Neural cell (in vitro differentiated cells): Measurements from ENCODE around the gene ASPDH. TPM values are rescaled to one million over a fixed set of nuclear protein-coding genes. Genes with fewer than 3 reads are reported as not detected.

Experiments
- H2AFZ ChIP-seq: fragments of 200-600, 300-800 bp; sonication (generic), shearing (Covaris generic); 2 replicates; pipeline ENCODE4 v1.6.0; 2014; ENCODE audit warnings: low read depth, mild to moderate bottlenecking, antibody characterized with exemption, low read length, moderate library complexity
- H3F3A ChIP-seq: fragments of 200-600 bp; shearing (Covaris generic); 2 replicates; pipeline ENCODE4 v1.6.1; 2016; ENCODE audit warnings: mild to moderate bottlenecking, moderate library complexity, mixed read lengths, antibody characterized with exemption, low read length; ENCODE audit not compliant: insufficient read depth, poor library complexity, severe bottlenecking
- H3K27ac ChIP-seq: fragments of 200-600, 300-800 bp; sonication (generic), shearing (Covaris generic); 2 replicates; pipeline ENCODE4 v1.5.1; 2014; ENCODE audit warnings: mild to moderate bottlenecking, low read length, moderate library complexity
- H3K27me3 ChIP-seq: fragments of 300-800, 200-600 bp; sonication (generic), shearing (Covaris generic); 2 replicates; pipeline ENCODE4 v1.6.0; 2014; ENCODE audit warnings: mild to moderate bottlenecking, low read depth, low read length, moderate library complexity; ENCODE audit not compliant: insufficient read depth
- H3K36me3 ChIP-seq: fragments of 300-800, 200-600 bp; sonication (generic), shearing (Covaris generic); 2 replicates; pipeline ENCODE4 v1.5.1; 2014; ENCODE audit warnings: mild to moderate bottlenecking, antibody characterized with exemption, low read length, moderate library complexity; ENCODE audit not compliant: insufficient read depth
- H3K4me2 ChIP-seq: fragments of 300-800, 200-600 bp; sonication (generic), shearing (Covaris generic); 2 replicates; pipeline ENCODE4 v1.6.0; 2014; ENCODE audit warnings: mild to moderate bottlenecking, low read length
- H3K4me3 ChIP-seq: fragments of 300-800, 200-600 bp; sonication (generic), shearing (Covaris generic); 2 replicates; pipeline ENCODE4 v1.5.1; 2014; ENCODE audit warnings: mild to moderate bottlenecking, low read length, moderate library complexity
- H3K79me2 ChIP-seq: fragments of 200-600 bp; shearing (Covaris generic); replicated peaks from 2 replicates; pipeline ENCODE4 v1.6.0; 2014; ENCODE audit warnings: mild to moderate bottlenecking, low read length, moderate library complexity; ENCODE audit not compliant: insufficient read depth
- H3K9ac ChIP-seq: fragments of 300-800, 200-600 bp; sonication (generic), shearing (Covaris generic); 2 replicates; pipeline ENCODE4 v1.6.1; 2016; ENCODE audit warnings: mild to moderate bottlenecking, low read length, mixed read lengths
- H3K9me2 ChIP-seq: fragments of 200-600 bp; shearing (Covaris generic); 2 replicates; pipeline ENCODE4 v1.6.1; 2016; ENCODE audit warnings: mild to moderate bottlenecking, low read length, mixed read lengths; ENCODE audit not compliant: insufficient read depth
- H3K9me3 ChIP-seq: fragments of 200-600, 300-800 bp; sonication (generic), shearing (Covaris generic); 2 replicates; pipeline ENCODE4 v1.6.1; 2016; ENCODE audit warnings: mild to moderate bottlenecking, mixed run types, low read length, moderate library complexity, mixed read lengths
- H4K20me1 ChIP-seq: fragments of 200-600 bp; shearing (Covaris generic); 2 replicates; pipeline ENCODE4 v1.6.1; 2016; ENCODE audit warnings: mild to moderate bottlenecking, mixed run types; ENCODE audit not compliant: insufficient read depth
- CTCF ChIP-seq: fragments of 450-650 bp; IDR thresholded peaks from 2 replicates; pipeline ENCODE4 v1.5.1; 2014; ENCODE audit warnings: antibody characterized with exemption, mild to moderate bottlenecking, moderate library complexity; ENCODE audit not compliant: poor library complexity, severe bottlenecking
- EP300 ChIP-seq: fragments of 450-650 bp; conservative IDR thresholded peaks from 2 replicates; pipeline ENCODE4 v1.6.1; 2014; ENCODE audit warnings: antibody characterized with exemption, mild to moderate bottlenecking, moderate library complexity; ENCODE audit not compliant: poor library complexity, severe bottlenecking
- EZH2 ChIP-seq: fragments of 200-600, 300-800 bp; shearing (Covaris generic), sonication (generic); IDR thresholded peaks from 2 replicates; pipeline ENCODE4 v1.6.1; 2014; ENCODE audit warnings: antibody characterized with exemption, low read length, borderline replicate concordance, mild to moderate bottlenecking; ENCODE audit not compliant: insufficient read depth, poor library complexity, severe bottlenecking
- MXI1 ChIP-seq: fragments of 450-650 bp; conservative IDR thresholded peaks from 2 replicates; pipeline ENCODE4 v1.6.1; 2014; ENCODE audit warnings: antibody characterized with exemption, mild to moderate bottlenecking; ENCODE audit not compliant: poor library complexity, severe bottlenecking
- POLR2AphosphoS5 ChIP-seq: IDR thresholded peaks from 2 replicates; pipeline ENCODE4 v1.6.1; 2012
- RAD21 ChIP-seq: fragments of 450-650 bp; conservative IDR thresholded peaks from 2 replicates; pipeline ENCODE4 v1.6.1; 2014; ENCODE audit warnings: antibody characterized with exemption, mild to moderate bottlenecking, moderate library complexity
- REST ChIP-seq: IDR thresholded peaks from 2 replicates; pipeline ENCODE4 v1.6.1; 2012; ENCODE audit warnings: borderline replicate concordance
- SMC3 ChIP-seq: fragments of 450-650 bp; conservative IDR thresholded peaks from 2 replicates; pipeline ENCODE4 v1.6.1; 2014; ENCODE audit warnings: antibody characterized with exemption, mild to moderate bottlenecking, moderate library complexity; ENCODE audit not compliant: poor library complexity
- TAF1 ChIP-seq: IDR thresholded peaks from 2 replicates; pipeline ENCODE4 v1.6.1; 2012; ENCODE audit warnings: low read depth
- polyA plus RNA-seq: library from polyadenylated mRNA; depleted of rRNA; stranded (reverse); fragments of >200 nt; gene quantifications from 2 replicates; pipeline ENCODE4 v1.2.3, GENCODE V29; 2014

ASPDH gene
- polyA plus RNA-seq, 1 donor from 2014 or later, result not detected

GRCh38 chr19:50517704-50518075 lies 4.0 kb upstream of the ASPDH start:
- no peak overlapping the region for H3K4me3 ChIP-seq
- no peak overlapping the region for H2AFZ ChIP-seq
- H3K36me3 ChIP-seq, result peaks cover 10% of the 10 kb centered on the region
- no peaks in the 10 kb centered on the region for H3K9me2 ChIP-seq
- no peak for TF ChIP-seq SMC3
- no peak for TF ChIP-seq CTCF
- TF ChIP-seq REST, result no peak
- TF ChIP-seq TAF1, result no peak
- no peak for TF ChIP-seq POLR2AphosphoS5
- TF ChIP-seq EZH2, result no peak
- TF ChIP-seq EP300, result no peak
- TF ChIP-seq MXI1, result no peak
- no peak for TF ChIP-seq RAD21
- no peaks in the 10 kb centered on the region for H3F3A ChIP-seq
- no peak overlapping the region for H3K4me2 ChIP-seq
- H3K27me3 ChIP-seq, result no peaks in the 10 kb centered on the region
- no peaks in the 10 kb centered on the region for H4K20me1 ChIP-seq
- no peak overlapping the region for H3K9ac ChIP-seq
- no peak overlapping the region for H3K27ac ChIP-seq
- no peaks in the 10 kb centered on the region for H3K79me2 ChIP-seq
- H3K9me3 ChIP-seq, result peaks cover 5% of the 10 kb centered on the region

GRCh38 chr19:50516964-50517703 lies 3.4 kb upstream of the ASPDH start:
- Histone ChIP-seq H3K4me3 (no peak overlapping the region), H3K9ac (no peak overlapping the region), H3K79me2 (no peaks in the 10 kb centered on the region), H3K27ac (no peak overlapping the region), H3F3A (no peaks in the 10 kb centered on the region), H3K36me3 (peaks cover 10% of the 10 kb centered on the region), H4K20me1 (no peaks in the 10 kb centered on the region), H3K4me2 (no peak overlapping the region), H3K27me3 (no peaks in the 10 kb centered on the region), H3K9me3 (peaks cover 5% of the 10 kb centered on the region), H3K9me2 (no peaks in the 10 kb centered on the region), H2AFZ (no peak overlapping the region)
- TF ChIP-seq SMC3, result no peak
- no peak for TF ChIP-seq RAD21
- no peak for TF ChIP-seq TAF1
- no peak for TF ChIP-seq EP300
- no peak for TF ChIP-seq POLR2AphosphoS5
- no peak for TF ChIP-seq EZH2
- no peak for TF ChIP-seq REST
- TF ChIP-seq MXI1, result no peak
- TF ChIP-seq CTCF, result no peak
